Activated naive CD4-positive, alpha-beta T cell treated with anti-CD3 and anti-CD28 coated beads for 36 hours (primary cell): Measurements from ENCODE around the gene JMJD4. TPM values are rescaled to one million over a fixed set of nuclear protein-coding genes. Genes with fewer than 3 reads are reported as not detected.
A peak's percentile ranks its signal among the peaks of the same experiment; 100 is the strongest.

Source experiments
- CTCF ChIA-PET: fragments of 350-600 bp; sonication (Branson Sonifier 250); formaldehyde crosslinking; loops from one replicate; lab custom pipeline; 2021; ENCODE audit warnings: antibody characterized with exemption; lab: Charles Lee
- DNase-seq: peaks from one replicate; pipeline ENCODE4 v3.0.0-alpha.2; 2020
- H3K27ac Mint-ChIP-seq: one replicate; pipeline ENCODE4 v1.8.0; 2021; ENCODE audit warnings: mild to moderate bottlenecking, mixed read lengths
- H3K27me3 Mint-ChIP-seq: one replicate; pipeline ENCODE4 v1.8.0; 2021; ENCODE audit warnings: low read depth, mixed read lengths
- H3K36me3 Mint-ChIP-seq: one replicate; pipeline ENCODE4 v1.8.0; 2021; ENCODE audit warnings: low read depth, mixed read lengths
- H3K4me1 Mint-ChIP-seq: one replicate; pipeline ENCODE4 v1.8.0; 2021; ENCODE audit warnings: low read depth, mixed read lengths
- H3K4me3 Mint-ChIP-seq: one replicate; pipeline ENCODE4 v1.8.0; 2021; ENCODE audit warnings: mild to moderate bottlenecking, moderate library complexity, mixed read lengths
- H3K9me3 Mint-ChIP-seq: one replicate; pipeline ENCODE4 v1.8.0; 2021; ENCODE audit warnings: mixed read lengths
- intact Hi-C: fragments of 100-400 bp; cut with micrococcal nuclease; formaldehyde crosslinking; loops from one replicate; pipeline ENCODE4 v1.15.1; 2023
- total RNA-seq, 2 experiments: library from RNA; stranded (reverse); gene quantifications; one replicate each; pipeline ENCODE4 v1.2.3, GENCODE V29; 2021

The JMJD4 gene
- total RNA-seq, 2 experiments from 2014 or later = 11.3 to 11.7 TPM

GRCh38 chr1:227733751-227734545 lies 1.2 kb downstream of the JMJD4 start:
- Mint-ChIP-seq H3K4me1 (peaks cover 41% of the 10 kb centered on the region), H3K27ac (peak overlapping the region; percentile 76), H3K27me3 (no peaks in the 10 kb centered on the region), H3K4me3 (peak overlapping the region; percentile 92), H3K9me3 (no peaks in the 10 kb centered on the region), H3K36me3 (peaks cover 5% of the 10 kb centered on the region)
- intact Hi-C loops = no loop called here
- DNase-seq = no peak
- CTCF ChIA-PET = interaction anchor here (1.0 kb wide), 1 partner anchor 29 kb away, joined by 3 read pairs; no protein-coding TSS in a partner anchor

GRCh38 chr1:227733309-227733705 lies 1.8 kb downstream of the JMJD4 start:
- Mint-ChIP-seq H3K4me1 (peaks cover 43% of the 10 kb centered on the region), H3K36me3 (peaks cover 5% of the 10 kb centered on the region), H3K27me3 (no peaks in the 10 kb centered on the region), H3K27ac (no peak overlapping the region), H3K9me3 (no peaks in the 10 kb centered on the region), H3K4me3 (peak overlapping the region; percentile 92)
- DNase-seq = no peak
- CTCF ChIA-PET = interaction anchor here (1.0 kb wide), 1 partner anchor 29 kb away, joined by 3 read pairs; no protein-coding TSS in a partner anchor
- intact Hi-C loops = no loop called here

GRCh38 chr1:227732586-227733308 lies 2.4 kb downstream of the JMJD4 start:
- Mint-ChIP-seq H3K9me3 (no peaks in the 10 kb centered on the region), H3K27me3 (peaks cover 2% of the 10 kb centered on the region), H3K4me1 (peaks cover 48% of the 10 kb centered on the region), H3K36me3 (peaks cover 5% of the 10 kb centered on the region), H3K27ac (no peak overlapping the region), H3K4me3 (peak overlapping the region; percentile 36)
- intact Hi-C loops = no loop called here
- CTCF ChIA-PET = no interaction called here
- DNase-seq = no peak

GRCh38 chr1:227731696-227732585 lies 3.2 kb downstream of the JMJD4 start:
- peaks cover 5% of the 10 kb centered on the region for H3K36me3 Mint-ChIP-seq

GRCh38 chr1:227731241-227731677 lies 3.8 kb downstream of the JMJD4 start:
- CTCF ChIA-PET = no interaction called here
- intact Hi-C loops = no loop called here
- no peak overlapping the region for H3K4me3 Mint-ChIP-seq
- H3K9me3 Mint-ChIP-seq = no peaks in the 10 kb centered on the region
- no peak overlapping the region for H3K27ac Mint-ChIP-seq
- peaks cover 4% of the 10 kb centered on the region for H3K27me3 Mint-ChIP-seq
- peaks cover 37% of the 10 kb centered on the region for H3K4me1 Mint-ChIP-seq
- no peak for DNase-seq
- peaks cover 5% of the 10 kb centered on the region for H3K36me3 Mint-ChIP-seq

More at GRCh38 chr1:227731696-227732585, 3.2 kb downstream of the JMJD4 start:
- no peak for DNase-seq
- no peak overlapping the region for H3K27ac Mint-ChIP-seq
- CTCF ChIA-PET = no interaction called here
- H3K9me3 Mint-ChIP-seq = no peaks in the 10 kb centered on the region
- no peak overlapping the region for H3K4me3 Mint-ChIP-seq
- intact Hi-C loops = no loop called here
- peaks cover 41% of the 10 kb centered on the region for H3K4me1 Mint-ChIP-seq
- H3K27me3 Mint-ChIP-seq = peaks cover 2% of the 10 kb centered on the region

GRCh38 chr1:227730630-227731151 lies 4.4 kb downstream of the JMJD4 start:
- Mint-ChIP-seq H3K27me3 (peaks cover 4% of the 10 kb centered on the region), H3K9me3 (no peaks in the 10 kb centered on the region), H3K27ac (no peak overlapping the region), H3K36me3 (peaks cover 5% of the 10 kb centered on the region), H3K4me3 (no peak overlapping the region), H3K4me1 (peaks cover 32% of the 10 kb centered on the region)
- no peak for DNase-seq
- CTCF ChIA-PET = interaction anchor here (1.7 kb wide), 1 partner anchor 31 kb away, joined by 3 read pairs; no protein-coding TSS in a partner anchor
- intact Hi-C loops = loop anchor here (1.0 kb wide), 2 partner anchors 32 to 58 kb away; no protein-coding TSS in a partner anchor

- CTCF ChIA-PET = interaction anchor here (1.7 kb wide), 1 partner anchor 32 kb away, joined by 3 read pairs; no protein-coding TSS in a partner anchor
- Mint-ChIP-seq H3K36me3 (peaks cover 5% of the 10 kb centered on the region), H3K4me1 (peaks cover 30% of the 10 kb centered on the region), H3K9me3 (no peaks in the 10 kb centered on the region), H3K27me3 (peaks cover 4% of the 10 kb centered on the region), H3K27ac (no peak overlapping the region), H3K4me3 (peak overlapping the region; percentile 82)
- intact Hi-C loops = loop anchor here (1.0 to 5.0 kb wide), 3 partner anchors 32 to 188 kb away; no protein-coding TSS in a partner anchor
- peak; percentile 58 for DNase-seq
Measured at GRCh38 chr1:227729881-227730629, 5.0 kb downstream of the JMJD4 start.

- Mint-ChIP-seq H3K36me3 (peaks cover 5% of the 10 kb centered on the region), H3K4me1 (peaks cover 29% of the 10 kb centered on the region), H3K27ac (no peak overlapping the region), H3K27me3 (peaks cover 4% of the 10 kb centered on the region), H3K4me3 (peak overlapping the region; percentile 82), H3K9me3 (no peaks in the 10 kb centered on the region)
- intact Hi-C loops = loop anchor here (5.0 kb wide), 1 partner anchor 187 kb away; no protein-coding TSS in a partner anchor
- DNase-seq = no peak
- CTCF ChIA-PET = interaction anchor here (1.7 kb wide), 1 partner anchor 33 kb away, joined by 3 read pairs; no protein-coding TSS in a partner anchor
Measured at GRCh38 chr1:227729144-227729880, 5.8 kb downstream of the JMJD4 start.

GRCh38 chr1:227728892-227729143 lies 6.3 kb downstream of the JMJD4 start:
- peaks cover 28% of the 10 kb centered on the region for H3K4me1 Mint-ChIP-seq
- intact Hi-C loops = loop anchor here (1.0 to 5.0 kb wide), 2 partner anchors 166 to 187 kb away; partner anchors contain the start of gene ZNF678
- H3K4me3 Mint-ChIP-seq = peak overlapping the region; percentile 82
- H3K27ac Mint-ChIP-seq = no peak overlapping the region
- CTCF ChIA-PET = interaction anchor here (1.7 kb wide), 1 partner anchor 33 kb away, joined by 3 read pairs; no protein-coding TSS in a partner anchor
- H3K27me3 Mint-ChIP-seq = peaks cover 4% of the 10 kb centered on the region
- H3K36me3 Mint-ChIP-seq = peaks cover 5% of the 10 kb centered on the region
- no peak for DNase-seq
- no peaks in the 10 kb centered on the region for H3K9me3 Mint-ChIP-seq

- H3K4me1 Mint-ChIP-seq = peaks cover 22% of the 10 kb centered on the region
- peak overlapping the region; percentile 82 for H3K4me3 Mint-ChIP-seq
- intact Hi-C loops = loop anchor here (1.0 to 5.0 kb wide), 2 partner anchors 165 to 186 kb away; partner anchors contain the start of gene ZNF678
- no peaks in the 10 kb centered on the region for H3K9me3 Mint-ChIP-seq
- peaks cover 4% of the 10 kb centered on the region for H3K27me3 Mint-ChIP-seq
- CTCF ChIA-PET = no interaction called here
- DNase-seq = peak; percentile 82
- H3K27ac Mint-ChIP-seq = peak overlapping the region; percentile 65
- H3K36me3 Mint-ChIP-seq = no peaks in the 10 kb centered on the region
Measured at GRCh38 chr1:227728059-227728891, 6.8 kb downstream of the JMJD4 start.
